Effector memory CD8-positive, alpha-beta T cell (primary cell): ENCODE measurements around the gene GPC5.

Experiments used
- ATAC-seq: fragments of 150-1000 bp; cut with Tn5 transposase; replicated peaks from 2 replicates; pipeline ENCODE4 v1.10.0; 2021; ENCODE audit warnings: mild to moderate bottlenecking, moderate library complexity
- DNase-seq, 3 experiments: peaks; one replicate each; pipeline ENCODE4 v3.0.0; 2021
- H3K27ac Mint-ChIP-seq, 2 donors: one replicate each; pipeline ENCODE4 v1.8.0; 2022; ENCODE audit warnings: mild to moderate bottlenecking in 2 of 2, mixed read lengths in 2 of 2, moderate library complexity in 2 of 2
- H3K27me3 Mint-ChIP-seq, 2 donors: one replicate each; pipeline ENCODE4 v1.8.0; 2022; ENCODE audit warnings: mixed read lengths in 2 of 2
- H3K36me3 Mint-ChIP-seq: one replicate; pipeline ENCODE4 v1.8.0; 2022; ENCODE audit warnings: mild to moderate bottlenecking, moderate library complexity, mixed read lengths; ENCODE audit not compliant: insufficient read depth
- H3K4me1 Mint-ChIP-seq, 2 donors: one replicate each; pipeline ENCODE4 v1.8.0; 2022; ENCODE audit warnings: low read depth in 2 of 2, mixed read lengths in 2 of 2
- H3K4me3 Mint-ChIP-seq, 2 donors: one replicate each; pipeline ENCODE4 v1.8.0; 2022; ENCODE audit warnings: mild to moderate bottlenecking in 2 of 2, mixed read lengths in 2 of 2, moderate library complexity in 2 of 2
- H3K9me3 Mint-ChIP-seq, 2 donors: one replicate each; pipeline ENCODE4 v1.8.0; 2022; ENCODE audit warnings: mixed read lengths in 2 of 2

GPC5 gene

DNA sequence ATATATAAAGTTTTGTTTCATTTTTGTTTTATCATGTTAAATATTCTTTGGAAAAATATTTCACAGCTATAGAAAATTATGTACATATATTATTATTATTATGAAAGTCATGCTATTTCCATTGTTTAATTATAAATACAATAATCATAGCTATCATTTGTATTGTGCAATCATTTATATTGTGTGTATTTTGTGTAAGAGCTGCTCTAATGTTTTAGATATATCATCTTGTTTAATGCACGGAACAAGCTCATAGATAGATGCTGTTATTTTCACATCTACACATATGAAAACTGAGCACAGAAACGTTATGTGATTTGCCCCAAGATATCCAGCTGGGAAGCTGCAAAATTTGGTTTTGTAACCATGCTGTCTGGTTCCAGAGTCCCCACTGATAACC, 111.6 kb downstream of the GPC5 start:
- no peaks in the 10 kb centered on the region for H3K36me3 Mint-ChIP-seq
- no peaks in the 10 kb centered on the region for H3K27me3 Mint-ChIP-seq
- DNase-seq (no peak), ATAC-seq (no peak)
- no peaks in the 10 kb centered on the region for H3K4me1 Mint-ChIP-seq
- peaks cover 13 to 17% of the 10 kb centered on the region in 2 donors for H3K9me3 Mint-ChIP-seq
- H3K27ac Mint-ChIP-seq: no peak overlapping the region
- no peak overlapping the region for H3K4me3 Mint-ChIP-seq

DNA sequence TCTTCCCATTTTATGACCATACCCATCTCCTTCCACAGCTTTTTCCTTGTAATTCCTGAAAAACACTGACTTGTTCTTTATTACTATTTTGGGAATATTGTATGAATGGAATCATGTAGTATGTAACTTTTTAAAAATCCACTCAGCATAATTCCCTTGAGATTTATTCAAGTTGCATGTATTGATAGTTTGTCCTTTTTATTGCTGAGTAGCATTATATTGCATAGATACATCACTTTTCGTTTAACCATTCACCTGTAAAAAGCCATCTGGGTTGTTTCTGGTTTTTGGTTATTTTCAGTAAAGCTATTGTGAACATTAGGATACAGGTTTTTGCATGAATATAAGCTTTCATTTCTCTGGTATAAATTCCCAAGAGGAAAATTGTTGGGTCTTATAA, 115.4 kb downstream of the GPC5 start:
- DNase-seq (no peak), ATAC-seq (no peak)
- peaks cover 8 to 13% of the 10 kb centered on the region in 2 donors for H3K9me3 Mint-ChIP-seq
- H3K27ac Mint-ChIP-seq: no peak overlapping the region
- no peaks in the 10 kb centered on the region for H3K36me3 Mint-ChIP-seq
- no peaks in the 10 kb centered on the region for H3K27me3 Mint-ChIP-seq
- no peaks in the 10 kb centered on the region for H3K4me1 Mint-ChIP-seq
- no peak overlapping the region for H3K4me3 Mint-ChIP-seq

DNA sequence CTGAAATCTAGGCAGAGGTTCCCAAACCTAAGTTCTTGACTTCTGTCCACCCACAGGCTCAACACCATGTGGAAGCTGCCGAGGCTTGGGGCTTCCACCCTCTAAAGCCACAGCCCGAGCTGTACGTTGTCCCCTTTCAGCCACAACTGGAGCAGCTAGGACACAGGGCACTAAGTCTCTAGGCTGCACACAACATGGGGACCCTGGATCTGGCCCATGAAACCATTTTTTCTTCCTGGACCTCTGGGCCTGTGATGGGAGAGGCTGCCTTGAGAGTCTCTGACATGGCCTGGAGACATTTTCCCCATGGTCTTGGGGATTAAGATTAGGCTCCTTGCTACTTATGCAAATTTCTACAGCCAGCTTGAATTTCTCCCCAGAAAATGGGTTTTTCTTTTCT, 118.4 kb downstream of the GPC5 start:
- H3K27ac Mint-ChIP-seq: no peak overlapping the region
- no peaks in the 10 kb centered on the region for H3K4me1 Mint-ChIP-seq
- no peaks in the 10 kb centered on the region for H3K27me3 Mint-ChIP-seq
- ATAC-seq (no peak), DNase-seq (no peak)
- no peaks in the 10 kb centered on the region for H3K36me3 Mint-ChIP-seq
- H3K9me3 Mint-ChIP-seq: peaks cover 9 to 13% of the 10 kb centered on the region in 2 donors
- no peak overlapping the region for H3K4me3 Mint-ChIP-seq

DNA sequence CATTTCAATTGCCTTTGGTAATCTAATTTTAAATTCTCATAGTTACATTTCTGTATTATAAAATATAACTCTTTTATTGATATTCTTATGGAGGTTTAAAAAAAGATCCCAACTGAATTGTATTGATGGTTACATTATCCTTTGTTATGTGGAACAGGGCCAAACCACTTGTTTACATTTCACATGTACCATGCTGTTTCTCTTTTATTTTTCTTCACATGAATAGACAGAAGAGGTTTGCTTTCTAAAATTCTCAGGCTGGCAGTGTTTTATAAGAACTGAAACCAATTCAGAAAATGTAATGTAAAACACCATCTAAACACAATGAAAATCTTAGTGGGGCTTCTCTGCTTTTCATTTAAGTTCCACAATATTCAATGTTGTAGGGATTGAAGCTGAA, 122.5 kb downstream of the GPC5 start:
- H3K4me3 Mint-ChIP-seq: no peak overlapping the region
- H3K9me3 Mint-ChIP-seq: peaks cover 4 to 6% of the 10 kb centered on the region in 2 donors
- no peak overlapping the region for H3K27ac Mint-ChIP-seq
- no peak for ATAC-seq
- no peak for DNase-seq
- H3K27me3 Mint-ChIP-seq: no peaks in the 10 kb centered on the region
- H3K36me3 Mint-ChIP-seq: no peaks in the 10 kb centered on the region
- no peaks in the 10 kb centered on the region for H3K4me1 Mint-ChIP-seq

DNA sequence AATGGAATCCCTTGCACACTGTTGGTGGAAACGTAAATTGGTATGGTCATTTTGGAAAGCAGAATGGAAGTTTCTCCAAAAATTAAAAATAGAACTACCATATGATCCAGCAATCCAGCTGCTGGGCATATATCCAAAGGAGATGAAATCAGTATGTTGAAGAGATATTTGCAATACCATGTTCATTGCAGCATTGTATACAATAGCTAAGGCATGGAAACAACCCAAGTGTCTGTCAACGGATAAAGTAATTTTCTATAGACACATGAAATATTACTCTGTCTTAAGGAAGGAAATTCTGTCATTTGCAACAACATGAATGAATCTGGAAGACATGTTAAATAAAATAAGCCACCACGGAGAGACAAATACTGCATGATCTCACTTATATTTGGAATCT, 124.7 kb downstream of the GPC5 start:
- H3K36me3 Mint-ChIP-seq: no peaks in the 10 kb centered on the region
- H3K4me3 Mint-ChIP-seq: no peak overlapping the region
- H3K27ac Mint-ChIP-seq: no peak overlapping the region
- peaks cover 2 to 8% of the 10 kb centered on the region in 2 donors for H3K9me3 Mint-ChIP-seq
- H3K27me3 Mint-ChIP-seq: no peaks in the 10 kb centered on the region
- no peaks in the 10 kb centered on the region for H3K4me1 Mint-ChIP-seq
- DNase-seq (no peak), ATAC-seq (no peak)

DNA sequence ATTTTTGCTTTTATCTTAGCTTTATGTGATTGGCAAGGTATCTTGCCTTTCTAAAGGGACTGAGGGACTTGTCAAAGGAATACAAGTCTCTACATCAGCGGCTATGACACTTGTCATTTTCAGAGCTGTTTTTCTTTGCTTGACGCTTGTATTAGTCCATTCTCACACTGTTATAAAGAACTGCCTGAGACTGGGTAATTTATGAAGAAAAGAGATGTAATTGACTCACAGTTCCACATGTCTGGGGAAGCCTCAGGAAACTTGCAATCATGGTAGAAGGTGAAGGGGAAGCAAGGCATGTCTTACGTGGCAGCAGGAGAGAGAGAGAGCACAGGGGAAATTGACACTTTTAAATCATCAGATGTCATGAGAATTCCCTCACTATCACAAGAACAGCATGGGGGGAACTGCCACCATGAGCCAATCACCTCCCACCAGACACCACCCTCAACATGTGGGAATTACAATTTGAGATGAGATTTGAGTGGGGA, 128.2 kb downstream of the GPC5 start:
- Mint-ChIP-seq H3K4me1 (no peaks in the 10 kb centered on the region), H3K27me3 (no peaks in the 10 kb centered on the region)

DNA sequence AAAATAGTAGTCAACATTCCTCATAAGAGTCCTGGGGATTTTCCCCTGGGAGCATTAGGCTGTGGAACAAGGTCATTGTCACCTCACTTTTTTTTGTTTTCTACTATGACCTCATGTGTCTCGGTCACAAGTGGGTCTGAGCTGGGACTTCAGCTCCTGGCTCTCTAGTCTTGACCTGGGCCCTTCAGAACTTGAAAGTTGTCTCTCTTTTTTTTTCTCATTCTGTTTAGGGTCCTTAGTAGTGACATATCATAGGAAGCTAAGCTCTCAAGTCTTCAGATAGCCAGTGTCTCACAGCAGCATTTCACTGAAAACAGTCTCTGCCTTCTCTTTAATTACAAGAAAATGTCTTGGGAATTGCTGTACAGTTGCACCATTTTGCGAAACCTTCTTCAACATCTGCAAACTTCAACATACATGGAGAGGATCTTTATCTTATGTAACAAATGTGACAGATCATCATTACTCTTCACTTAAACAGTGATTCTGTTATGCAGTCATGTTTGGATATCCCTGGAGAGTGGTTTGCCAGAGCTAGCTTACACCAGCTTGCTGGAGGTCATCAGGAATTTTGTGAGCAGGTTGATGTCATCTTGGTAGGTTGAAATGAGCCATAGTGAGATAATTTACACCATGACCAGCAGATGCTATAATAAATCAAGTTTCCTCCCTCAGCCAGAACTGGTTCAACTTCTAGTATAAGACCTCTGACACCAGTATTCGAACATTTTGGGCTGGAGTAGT, 131.5 kb downstream of the GPC5 start:
- Mint-ChIP-seq H3K4me1 (no peaks in the 10 kb centered on the region), H3K27me3 (no peaks in the 10 kb centered on the region), H3K9me3 (peaks cover 3 to 9% of the 10 kb centered on the region in 2 donors), H3K27ac (no peak overlapping the region), H3K4me3 (no peak overlapping the region), H3K36me3 (no peaks in the 10 kb centered on the region)
- DNase-seq (no peak), ATAC-seq (no peak)

More for the DNA sequence above, 128.2 kb downstream of the GPC5 start:
- ATAC-seq (no peak), DNase-seq (no peak)
- Mint-ChIP-seq H3K27ac (no peak overlapping the region), H3K36me3 (no peaks in the 10 kb centered on the region), H3K4me3 (no peak overlapping the region), H3K9me3 (peaks cover 0 to 9% of the 10 kb centered on the region in 2 donors)

DNA sequence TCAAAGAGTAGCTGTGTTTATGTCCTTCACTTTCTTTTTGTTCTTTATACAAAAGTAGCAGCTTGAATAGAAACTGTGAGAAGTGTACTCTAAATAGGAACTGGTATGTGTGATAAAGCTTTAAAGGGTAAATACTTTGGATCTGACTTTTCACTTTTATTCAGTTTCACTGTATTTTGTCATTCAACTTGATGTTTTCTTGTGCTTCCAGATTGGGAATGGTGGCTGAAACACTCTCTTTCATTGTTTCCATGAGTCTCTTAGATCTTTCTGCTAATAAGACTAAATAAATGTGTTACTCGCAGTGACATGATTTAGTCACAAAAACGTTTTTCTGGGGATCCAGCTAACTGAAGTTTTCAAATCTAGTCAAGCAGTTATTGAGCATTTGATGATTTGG, 133.2 kb downstream of the GPC5 start:
- Mint-ChIP-seq H3K36me3 (no peaks in the 10 kb centered on the region), H3K27ac (no peak overlapping the region), H3K27me3 (no peaks in the 10 kb centered on the region), H3K9me3 (peaks cover 6 to 9% of the 10 kb centered on the region in 2 donors), H3K4me3 (no peak overlapping the region), H3K4me1 (no peaks in the 10 kb centered on the region)
- no peak for ATAC-seq
- DNase-seq: no peak

DNA sequence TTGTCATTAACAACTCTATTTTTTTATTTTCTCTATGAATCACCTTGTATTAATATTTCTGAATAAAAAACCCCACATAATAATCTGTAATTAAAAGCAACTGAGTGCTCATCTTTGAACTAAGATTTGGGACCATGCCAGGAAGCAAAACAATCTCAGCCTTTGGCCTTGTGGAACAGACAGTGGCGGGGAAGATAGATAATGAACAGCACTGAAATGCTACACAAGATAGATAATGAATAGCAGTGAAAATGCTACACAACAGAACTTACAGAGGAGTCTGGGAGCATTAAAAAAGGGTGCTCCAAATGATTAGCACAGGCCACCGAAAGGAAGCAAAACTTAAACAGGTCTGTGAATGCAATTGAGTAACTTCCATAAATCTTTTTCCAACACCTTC, 134.9 kb downstream of the GPC5 start:
- Mint-ChIP-seq H3K36me3 (no peaks in the 10 kb centered on the region), H3K27me3 (no peaks in the 10 kb centered on the region), H3K4me3 (no peak overlapping the region), H3K27ac (no peak overlapping the region), H3K4me1 (no peaks in the 10 kb centered on the region), H3K9me3 (peaks cover 5 to 7% of the 10 kb centered on the region in 2 donors)
- ATAC-seq (no peak), DNase-seq (no peak)

DNA sequence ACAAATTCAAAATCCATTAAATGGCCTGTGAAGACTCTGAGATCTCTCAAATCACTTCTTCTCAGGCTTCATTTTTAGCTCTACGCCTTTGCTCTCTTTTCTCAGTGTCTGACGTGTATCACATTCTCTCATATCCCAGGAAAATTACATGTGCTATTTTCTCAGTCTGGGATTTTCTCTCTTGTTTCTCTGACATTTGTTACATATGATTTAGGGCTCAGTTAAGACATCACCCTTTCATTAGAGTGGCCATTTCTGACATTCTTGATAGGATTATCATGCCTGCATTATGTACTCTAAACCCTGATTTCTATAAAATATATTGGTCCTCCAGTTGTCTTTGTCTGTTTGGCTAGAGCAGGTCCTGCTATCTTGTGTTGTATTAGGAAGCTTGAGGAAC, 136.6 kb downstream of the GPC5 start:
- Mint-ChIP-seq H3K4me3 (no peak overlapping the region), H3K4me1 (no peaks in the 10 kb centered on the region), H3K36me3 (no peaks in the 10 kb centered on the region), H3K27ac (no peak overlapping the region), H3K9me3 (peaks cover 0 to 7% of the 10 kb centered on the region in 2 donors), H3K27me3 (no peaks in the 10 kb centered on the region)
- ATAC-seq (no peak), DNase-seq (no peak)

DNA sequence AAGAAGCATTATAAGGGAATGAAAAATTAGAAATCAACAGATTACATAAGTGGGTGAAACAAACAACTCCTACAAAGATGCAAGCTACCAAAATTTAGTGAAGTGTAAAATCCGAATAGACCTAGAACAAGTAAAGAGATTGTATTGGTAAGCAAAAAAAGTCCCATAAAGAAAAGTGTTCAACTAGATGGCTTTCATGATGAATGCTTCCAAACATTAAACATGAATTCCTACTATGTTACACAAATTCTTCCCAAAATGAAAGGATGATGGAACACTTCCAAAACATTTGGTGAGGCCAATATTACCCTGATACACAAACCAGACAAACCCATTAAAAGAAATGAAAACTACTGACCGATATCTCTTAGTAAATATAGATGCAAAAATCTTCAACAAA, 139.0 kb downstream of the GPC5 start:
- Mint-ChIP-seq H3K36me3 (no peaks in the 10 kb centered on the region), H3K27me3 (no peaks in the 10 kb centered on the region), H3K9me3 (peaks cover 0 to 7% of the 10 kb centered on the region in 2 donors), H3K4me3 (no peak overlapping the region), H3K27ac (no peak overlapping the region), H3K4me1 (no peaks in the 10 kb centered on the region)
- ATAC-seq (no peak), DNase-seq (no peak)

DNA sequence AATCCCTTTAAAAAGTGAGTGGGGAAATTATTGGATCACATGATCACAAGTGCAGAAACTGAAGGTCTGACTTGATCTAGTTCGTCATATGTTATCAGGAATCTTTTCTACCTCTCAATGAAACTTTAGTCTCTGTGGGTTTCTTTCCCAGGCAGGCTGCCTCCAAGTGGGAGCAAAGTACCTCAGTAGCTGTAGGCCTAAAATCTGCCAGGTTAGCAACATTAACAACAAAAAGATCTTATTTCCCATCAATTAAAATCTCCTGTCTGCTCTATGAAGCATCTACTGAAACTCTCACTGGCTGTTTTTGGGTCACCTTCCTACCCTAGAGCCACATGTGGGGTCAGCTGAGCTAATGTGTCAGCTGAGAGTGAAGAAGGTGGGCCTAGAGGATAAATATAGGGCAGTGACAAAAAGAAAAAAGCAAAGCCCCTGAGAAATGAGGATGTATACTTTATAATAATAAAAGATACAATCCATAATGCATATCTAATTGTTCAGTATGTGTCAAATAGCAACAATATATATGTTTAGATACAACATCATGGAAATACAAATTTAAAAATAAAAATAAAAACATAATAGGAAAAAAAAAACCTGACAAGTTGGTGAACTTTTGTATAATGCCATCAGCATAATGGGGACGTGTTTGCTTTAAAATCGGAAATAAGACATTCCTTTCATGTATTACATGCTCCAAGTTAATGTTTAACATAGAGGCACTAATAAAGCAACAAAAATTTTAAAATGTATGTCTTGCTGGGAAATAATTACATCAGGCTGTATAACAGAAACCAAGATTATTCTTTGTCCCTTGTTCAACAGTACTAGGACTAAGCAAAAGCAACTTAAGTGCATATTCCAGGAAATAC, 141.1 kb downstream of the GPC5 start:
- H3K4me1 Mint-ChIP-seq: no peaks in the 10 kb centered on the region

DNA sequence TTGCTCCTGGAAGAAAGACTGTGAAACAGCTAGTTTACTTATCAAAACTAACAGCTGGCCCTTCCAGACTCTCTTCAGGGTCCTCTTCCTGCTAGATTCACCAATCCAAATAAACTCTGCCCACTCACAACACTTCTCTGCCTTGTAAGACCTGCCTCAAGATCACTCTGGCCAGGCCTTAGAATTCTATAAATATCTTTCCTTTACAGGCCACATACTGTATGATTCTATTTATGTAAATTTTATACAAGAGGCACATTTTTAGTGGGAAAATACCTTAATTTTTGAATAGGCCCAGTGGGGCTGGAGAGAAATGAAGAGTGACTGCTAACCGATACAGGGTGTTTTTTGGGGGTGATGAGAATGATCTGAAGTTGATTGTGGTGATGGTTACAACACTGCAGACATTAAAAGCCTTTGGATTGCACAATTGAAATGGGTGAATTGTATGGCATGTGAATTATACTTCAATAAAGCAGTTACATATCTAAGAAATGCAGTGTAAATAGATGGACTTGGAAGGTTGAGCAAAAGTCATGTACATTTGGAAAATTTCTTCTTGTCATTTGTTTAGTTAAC, 141.8 kb downstream of the GPC5 start:
- Mint-ChIP-seq H3K27ac (no peak overlapping the region), H3K27me3 (no peaks in the 10 kb centered on the region), H3K9me3 (peaks cover 0 to 3% of the 10 kb centered on the region in 2 donors), H3K4me1 (no peaks in the 10 kb centered on the region), H3K36me3 (peaks cover 5% of the 10 kb centered on the region), H3K4me3 (no peak overlapping the region)
- DNase-seq: no peak
- no peak for ATAC-seq

More for the DNA sequence above, 141.1 kb downstream of the GPC5 start:
- Mint-ChIP-seq H3K36me3 (peaks cover 5% of the 10 kb centered on the region), H3K27ac (no peak overlapping the region), H3K27me3 (no peaks in the 10 kb centered on the region), H3K4me3 (no peak overlapping the region), H3K9me3 (peaks cover 0 to 4% of the 10 kb centered on the region in 2 donors)
- ATAC-seq (no peak), DNase-seq (no peak)
